GM13977 (cell line): ENCODE results near the gene MAN1C1.

ENCODE experiments used
- DNase-seq: peaks from one replicate; pipeline ENCODE4 v3.0.0; 2012; ENCODE audit warnings: low spot score
- in situ Hi-C: fragments of 300-500 bp; cut with MboI; formaldehyde crosslinking; loops from one replicate; pipeline ENCODE4 v1.12.0; 2022; ENCODE audit warnings: low sequenced_read_pairs, low pct_unique_long_range_greater_than_20kb, mixed read lengths, inconsistent platforms; ENCODE audit not compliant: unreplicated experiment
- TF ChIP-seq, protein P1 (sequence below): IDR thresholded peaks from 2 replicates; pipeline ENCODE4 v1.5.1; 2012; ENCODE audit warnings: mild to moderate bottlenecking, control low read depth; ENCODE audit not compliant: insufficient read depth; ENCODE audit errors: extremely low read depth, missing control alignments

Gene MAN1C1

DNA sequence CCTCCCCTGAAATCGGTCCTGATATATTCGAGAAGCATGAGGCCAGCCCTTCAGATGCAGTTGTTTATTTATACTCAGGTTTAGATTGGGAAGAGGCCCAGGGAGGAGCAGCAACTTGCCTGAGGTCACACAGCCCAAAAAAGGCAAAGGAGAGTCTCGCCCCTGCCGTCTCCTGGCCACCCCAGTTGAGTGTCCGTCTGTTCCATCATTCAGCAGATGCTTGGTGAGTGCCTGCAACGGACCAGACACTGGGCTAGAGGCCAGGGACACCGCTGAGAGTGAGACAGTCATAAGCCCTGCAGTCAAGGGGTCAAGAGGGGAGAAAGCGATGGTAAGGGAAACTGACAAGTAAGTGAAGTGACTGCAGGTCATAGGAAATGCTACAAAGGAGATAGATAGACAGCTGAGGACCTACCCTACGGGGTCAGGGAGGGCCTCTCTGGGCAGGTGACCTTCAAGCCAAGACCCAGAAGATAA is 168.0 kb downstream of the MAN1C1 start:
- TF ChIP-seq, protein P1, sequence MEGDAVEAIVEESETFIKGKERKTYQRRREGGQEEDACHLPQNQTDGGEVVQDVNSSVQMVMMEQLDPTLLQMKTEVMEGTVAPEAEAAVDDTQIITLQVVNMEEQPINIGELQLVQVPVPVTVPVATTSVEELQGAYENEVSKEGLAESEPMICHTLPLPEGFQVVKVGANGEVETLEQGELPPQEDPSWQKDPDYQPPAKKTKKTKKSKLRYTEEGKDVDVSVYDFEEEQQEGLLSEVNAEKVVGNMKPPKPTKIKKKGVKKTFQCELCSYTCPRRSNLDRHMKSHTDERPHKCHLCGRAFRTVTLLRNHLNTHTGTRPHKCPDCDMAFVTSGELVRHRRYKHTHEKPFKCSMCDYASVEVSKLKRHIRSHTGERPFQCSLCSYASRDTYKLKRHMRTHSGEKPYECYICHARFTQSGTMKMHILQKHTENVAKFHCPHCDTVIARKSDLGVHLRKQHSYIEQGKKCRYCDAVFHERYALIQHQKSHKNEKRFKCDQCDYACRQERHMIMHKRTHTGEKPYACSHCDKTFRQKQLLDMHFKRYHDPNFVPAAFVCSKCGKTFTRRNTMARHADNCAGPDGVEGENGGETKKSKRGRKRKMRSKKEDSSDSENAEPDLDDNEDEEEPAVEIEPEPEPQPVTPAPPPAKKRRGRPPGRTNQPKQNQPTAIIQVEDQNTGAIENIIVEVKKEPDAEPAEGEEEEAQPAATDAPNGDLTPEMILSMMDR = no peak
- no peak for DNase-seq
- in situ Hi-C loops = no loop called here

DNA sequence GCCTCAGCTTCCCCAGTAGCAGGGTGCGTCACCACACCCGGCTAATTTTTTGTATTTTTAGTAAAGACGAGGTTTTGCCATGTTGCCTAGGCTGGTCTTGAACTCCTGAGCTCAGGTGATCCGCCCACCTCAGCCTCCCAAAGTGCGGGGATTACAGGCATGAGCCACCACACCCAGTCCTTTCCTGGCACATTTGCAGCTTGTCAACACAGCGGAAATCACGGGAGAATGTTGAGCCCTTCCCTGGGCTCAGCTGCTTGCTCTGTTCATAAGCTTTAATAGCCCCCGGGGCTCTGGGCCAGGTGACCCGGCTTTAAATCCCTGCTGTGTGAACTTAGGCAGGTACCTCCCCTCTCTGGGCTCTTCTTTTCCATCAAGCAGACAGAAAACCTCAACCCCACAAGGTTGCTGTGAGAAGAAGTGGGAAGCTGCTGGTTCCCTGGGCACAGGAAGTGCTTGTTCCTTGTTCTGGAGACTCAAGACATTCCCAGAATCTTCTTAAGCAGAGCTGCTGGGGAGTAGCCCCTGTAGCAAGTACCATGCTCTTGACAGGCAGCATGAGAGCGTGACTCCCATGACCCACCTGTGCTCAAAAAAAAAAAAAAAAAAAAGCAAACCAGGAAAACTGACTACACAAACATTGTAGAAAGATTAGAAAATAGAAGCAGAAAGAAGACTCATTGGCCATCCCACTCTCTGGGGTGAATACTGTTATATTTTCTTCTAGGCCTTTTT is 168.9 kb downstream of the MAN1C1 start:
- in situ Hi-C loops = no loop called here
- TF ChIP-seq, protein P1 = no peak
- DNase-seq = no peak

DNA sequence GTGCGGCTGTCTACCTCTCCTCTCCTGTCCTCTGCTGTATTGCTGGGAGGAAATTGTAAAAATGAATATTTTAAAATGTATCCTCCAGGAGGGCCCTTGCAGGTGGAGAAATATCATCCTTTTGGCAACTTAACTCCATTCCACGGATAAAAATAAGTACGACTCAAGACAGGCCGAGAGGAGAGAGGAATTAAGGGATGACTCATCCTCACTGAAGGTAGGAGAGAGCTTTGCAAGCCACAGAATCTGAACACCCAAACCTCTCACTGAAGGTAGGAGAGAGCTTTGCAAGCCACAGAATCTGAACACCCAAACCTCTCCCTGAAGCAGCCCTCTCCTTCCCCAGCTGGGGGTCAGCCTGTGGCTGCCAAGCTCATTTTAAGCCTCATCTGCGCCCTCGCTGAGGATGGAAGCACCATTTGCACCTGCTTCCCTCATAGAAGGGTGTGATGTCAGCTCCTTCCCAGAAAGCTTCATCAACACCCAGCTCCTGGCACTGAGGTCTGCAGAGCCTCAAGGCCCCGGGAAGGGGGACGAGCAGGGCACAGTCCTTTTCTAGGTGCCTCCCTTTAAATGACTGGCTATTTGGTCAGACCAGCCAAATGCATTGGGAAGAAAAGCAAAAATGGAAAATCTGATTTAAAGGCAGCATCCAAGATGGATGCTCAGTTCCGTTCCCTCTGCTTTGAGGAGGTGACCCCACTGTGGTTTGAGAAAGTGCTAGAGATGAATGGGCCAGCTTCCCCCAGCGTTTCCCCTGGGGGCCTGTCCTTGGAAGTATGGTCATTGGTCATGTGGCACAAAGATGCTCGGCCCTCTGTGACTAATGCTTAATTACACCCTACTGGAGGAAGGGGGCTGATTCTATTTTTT is 170.5 kb downstream of the MAN1C1 start:
- no peak for DNase-seq
- in situ Hi-C loops = no loop called here
- TF ChIP-seq, protein P1 = no peak

DNA sequence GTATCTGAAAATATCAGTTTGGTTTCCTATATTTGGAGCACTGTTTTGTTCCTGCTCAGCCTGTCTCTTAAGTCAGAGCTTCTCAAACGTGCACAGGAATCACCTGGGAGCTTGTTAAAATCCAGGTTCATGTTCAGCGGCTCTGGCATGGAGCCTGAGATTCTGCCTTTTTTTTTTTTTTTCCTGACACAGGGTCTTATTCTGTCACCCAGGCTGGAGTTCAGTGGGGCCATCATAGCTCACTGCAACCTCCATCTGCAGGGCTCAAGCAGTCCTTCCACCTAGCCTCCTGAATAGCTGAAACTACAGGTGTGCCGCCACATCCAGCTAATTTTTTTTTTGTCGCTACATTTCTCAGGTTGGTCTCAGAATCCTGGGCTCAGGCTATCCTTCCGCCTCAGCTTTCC is 171.2 kb downstream of the MAN1C1 start:
- TF ChIP-seq, protein P1 = no peak
- in situ Hi-C loops = no loop called here

DNA sequence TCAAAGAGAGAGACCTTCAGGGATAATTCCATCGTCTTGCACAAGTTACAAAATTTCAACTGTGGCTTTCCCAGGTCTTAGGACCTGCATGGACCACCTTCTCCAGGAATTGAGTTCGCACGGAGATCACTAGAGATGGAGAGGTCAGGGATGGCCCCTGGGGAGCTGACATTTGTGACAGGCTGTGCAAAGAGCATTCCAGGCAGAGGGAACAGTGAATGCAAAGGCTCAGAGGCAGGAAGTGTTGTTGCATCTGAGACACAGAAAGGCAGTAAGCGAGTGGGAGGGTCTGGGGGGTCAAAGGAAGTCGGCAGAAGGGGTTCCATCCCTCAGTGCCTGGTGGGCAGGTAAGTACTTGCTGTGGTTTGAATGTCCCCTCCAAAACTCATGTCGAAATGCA is 173.9 kb downstream of the MAN1C1 start:
- in situ Hi-C loops = no loop called here
- no peak for DNase-seq
- TF ChIP-seq, protein P1 = no peak

More for the DNA sequence above, 171.2 kb downstream of the MAN1C1 start:
- no peak for DNase-seq

DNA sequence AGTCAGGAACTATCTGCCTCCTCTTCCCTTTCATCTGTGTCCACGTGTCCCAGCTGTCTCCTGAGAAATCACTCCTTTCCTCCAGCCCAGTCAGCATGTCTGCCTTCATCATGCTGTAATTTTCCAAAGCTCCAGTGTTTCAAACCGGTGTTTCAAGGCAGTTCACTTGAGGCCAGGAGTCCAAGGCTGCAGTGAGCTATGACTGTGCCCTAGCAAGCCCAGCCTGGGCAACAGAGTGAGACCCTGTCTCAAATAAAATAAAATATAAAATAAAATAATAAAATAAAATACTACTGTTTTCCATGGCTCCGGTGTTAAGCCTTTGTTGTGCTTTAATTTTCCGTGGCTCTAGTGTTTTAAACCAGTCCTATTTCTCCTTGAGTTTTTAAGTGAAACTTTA is 175.5 kb downstream of the MAN1C1 start:
- in situ Hi-C loops = no loop called here
- DNase-seq = no peak
- TF ChIP-seq, protein P1 = no peak
